Brain microvascular endothelial cell (primary cell): ENCODE measurements around the gene ACP6.

Source experiments
- DNase-seq: peaks from one replicate; pipeline ENCODE4 v3.0.0-alpha.2; 2020
- H3K27ac ChIP-seq: fragments of 250-450 bp; sonication (Bioruptor Pico); 2 replicates; pipeline ENCODE4 v1.5.1; 2020; ENCODE audit warnings: mild to moderate bottlenecking, moderate library complexity
- H3K27me3 ChIP-seq: fragments of 250-450 bp; sonication (Bioruptor Pico); replicated peaks from 2 replicates; pipeline ENCODE4 v1.5.1; 2020; ENCODE audit warnings: mild to moderate bottlenecking
- H3K36me3 ChIP-seq: fragments of 250-450 bp; sonication (Bioruptor Pico); replicated peaks from 2 replicates; pipeline ENCODE4 v1.5.1; 2020; ENCODE audit warnings: mild to moderate bottlenecking
- H3K4me3 ChIP-seq: 2 replicates; pipeline ENCODE4 v1.5.1; 2011; ENCODE audit warnings: low read depth, mild to moderate bottlenecking, control low read depth, low read length, moderate library complexity
- CTCF ChIP-seq: IDR thresholded peaks from 2 replicates; pipeline ENCODE4 v1.5.1; 2011; ENCODE audit warnings: low read depth, mild to moderate bottlenecking, moderate library complexity, low read length, control low read depth, inconsistent platforms; ENCODE audit errors: missing control alignments
- in situ Hi-C: cut with HindIII; loops from 2 replicates; pipeline ENCODE4 v1.10.0; 2017; ENCODE audit warnings: low sequenced_read_pairs, low pct_ligation_motif_present

Gene ACP6

GRCh38 chr1:147664206-147664605 lies 6.1 kb downstream of the ACP6 start:
- no peak overlapping the region for H3K4me3 ChIP-seq
- no peaks in the 10 kb centered on the region for H3K36me3 ChIP-seq
- in situ Hi-C loops, result no loop called here
- H3K27ac ChIP-seq, result no peak overlapping the region
- no peaks in the 10 kb centered on the region for H3K27me3 ChIP-seq
- DNase-seq, result no peak
- TF ChIP-seq CTCF, result no peak

GRCh38 chr1:147654511-147654910 lies 15.8 kb downstream of the ACP6 start:
- in situ Hi-C loops, result no loop called here
- Histone ChIP-seq H3K4me3 (no peak overlapping the region), H3K36me3 (peaks cover 15% of the 10 kb centered on the region), H3K27ac (no peak overlapping the region), H3K27me3 (no peaks in the 10 kb centered on the region)
- TF ChIP-seq CTCF, result no peak
- no peak for DNase-seq

- in situ Hi-C loops, result no loop called here
Observed at GRCh38 chr1:147652306-147652705, 18.0 kb downstream of the ACP6 start.

GRCh38 chr1:147651466-147651865 lies 18.9 kb downstream of the ACP6 start:
- Histone ChIP-seq H3K4me3 (no peak overlapping the region), H3K27me3 (no peaks in the 10 kb centered on the region), H3K36me3 (peaks cover 17% of the 10 kb centered on the region), H3K27ac (no peak overlapping the region)
- no peak for TF ChIP-seq CTCF
- no peak for DNase-seq
- in situ Hi-C loops, result no loop called here

More at GRCh38 chr1:147652306-147652705, 18.0 kb downstream of the ACP6 start:
- H3K36me3 ChIP-seq, result peaks cover 17% of the 10 kb centered on the region
- no peak overlapping the region for H3K4me3 ChIP-seq
- H3K27me3 ChIP-seq, result no peaks in the 10 kb centered on the region
- TF ChIP-seq CTCF, result no peak
- no peak for DNase-seq
- H3K27ac ChIP-seq, result no peak overlapping the region

- Histone ChIP-seq H3K36me3 (peaks cover 16% of the 10 kb centered on the region), H3K27ac (no peak overlapping the region), H3K27me3 (no peaks in the 10 kb centered on the region), H3K4me3 (no peak overlapping the region)
- in situ Hi-C loops, result no loop called here
- TF ChIP-seq CTCF, result no peak
- no peak for DNase-seq
Observed at GRCh38 chr1:147648933-147649332, 21.4 kb downstream of the ACP6 start.
